NCI-H187 (cell line): ENCODE data around the gene ASPSCR1.

ENCODE experiments used
- DNase-seq, 2 experiments: peaks; one replicate each; lab custom pipeline; 2025; lab: John Stamatoyannopoulos, UW

ASPSCR1 gene

DNA sequence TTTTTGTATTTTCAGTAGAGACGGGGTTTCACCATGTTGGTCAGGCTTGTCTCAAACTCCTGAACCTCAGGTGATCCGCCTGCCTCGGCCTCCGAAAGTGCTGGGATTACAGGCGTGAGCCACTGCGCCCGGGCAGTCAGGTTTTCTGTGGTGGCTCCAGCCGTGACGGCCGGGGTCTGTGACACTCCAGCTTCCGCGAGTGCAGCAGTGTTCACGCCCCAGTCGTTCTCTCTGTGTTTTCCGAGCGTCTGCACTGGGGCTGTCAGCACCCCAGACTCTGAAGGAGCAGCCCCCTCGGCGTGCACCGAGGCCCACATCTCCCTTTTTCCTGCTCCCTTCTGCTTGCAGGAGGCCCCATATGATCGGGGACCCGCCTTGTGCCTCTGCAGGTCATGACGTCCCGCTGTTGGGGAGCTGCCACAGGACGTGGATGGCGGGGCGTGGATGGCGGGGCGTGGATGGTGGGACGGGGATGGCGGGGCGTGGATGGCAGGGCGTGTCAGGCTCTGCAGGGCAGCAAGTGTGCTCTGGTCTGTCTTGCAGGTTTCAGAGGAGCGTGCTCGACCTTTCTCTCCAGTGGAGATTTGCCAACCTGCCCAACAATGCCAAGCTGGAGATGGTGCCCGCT lies 5.7 kb downstream of the ASPSCR1 start:
- DNase-seq, result no peak

DNA sequence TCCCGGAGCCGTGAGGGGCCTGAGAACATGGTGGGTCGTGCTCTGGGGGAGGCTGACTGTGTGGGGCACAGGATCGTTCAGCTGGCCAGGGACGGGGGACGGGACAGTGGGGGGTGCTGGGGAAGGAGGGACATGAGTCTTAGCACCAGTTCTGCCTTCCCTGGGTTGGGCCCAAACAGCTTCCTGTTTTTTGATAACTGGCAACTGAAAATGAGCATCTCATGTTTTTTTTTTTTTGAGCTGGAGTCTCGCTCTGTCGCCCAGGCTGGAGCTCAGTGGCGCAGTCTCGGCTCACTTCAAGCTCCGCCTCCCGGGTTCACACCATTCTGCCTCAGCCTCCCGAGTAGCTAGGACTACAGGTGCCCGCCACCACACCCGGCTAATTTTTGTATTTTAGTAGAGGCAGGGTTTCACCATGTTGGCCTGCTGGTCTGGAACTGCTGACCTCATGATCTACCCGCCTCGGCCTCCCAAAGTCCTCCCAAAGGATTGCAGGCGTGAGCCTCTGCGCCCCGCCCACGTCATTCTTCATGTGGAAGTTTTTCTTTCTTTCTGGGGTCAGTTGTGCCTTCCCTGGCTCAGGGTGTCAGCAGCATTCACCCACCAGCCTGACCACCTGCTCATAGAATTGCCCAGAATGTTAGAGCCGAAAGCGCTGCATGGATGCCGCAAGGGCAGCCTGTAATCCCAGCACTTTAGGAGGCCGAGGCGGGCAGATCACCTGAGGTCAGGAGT lies 6.4 kb downstream of the ASPSCR1 start:
- no peak for DNase-seq

DNA sequence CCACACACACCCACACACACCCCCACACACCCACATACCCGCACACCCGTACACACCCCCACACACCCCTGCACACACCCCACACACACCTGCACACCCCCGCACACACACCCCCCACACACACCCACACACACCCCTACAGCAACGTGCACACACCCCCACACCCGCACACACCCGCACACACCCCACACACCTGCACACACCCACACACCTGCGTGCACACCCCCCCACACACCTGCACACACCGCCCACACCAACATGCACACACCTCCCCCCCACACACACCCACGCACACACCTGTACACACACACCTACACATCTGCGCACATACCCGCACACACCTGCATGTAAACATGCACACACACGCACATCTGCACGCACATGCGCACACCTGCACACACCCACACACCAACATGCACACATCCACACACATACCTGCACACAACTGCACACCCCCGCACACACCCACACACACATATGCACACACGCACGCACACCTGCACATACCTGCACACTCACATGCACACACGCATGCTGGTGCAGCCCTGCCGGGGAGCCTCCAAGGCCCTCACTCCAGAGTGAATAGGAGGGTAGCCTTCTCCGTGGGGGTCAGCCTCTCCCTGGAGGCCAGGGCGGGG lies 7.5 kb downstream of the ASPSCR1 start:
- DNase-seq, result no peak

DNA sequence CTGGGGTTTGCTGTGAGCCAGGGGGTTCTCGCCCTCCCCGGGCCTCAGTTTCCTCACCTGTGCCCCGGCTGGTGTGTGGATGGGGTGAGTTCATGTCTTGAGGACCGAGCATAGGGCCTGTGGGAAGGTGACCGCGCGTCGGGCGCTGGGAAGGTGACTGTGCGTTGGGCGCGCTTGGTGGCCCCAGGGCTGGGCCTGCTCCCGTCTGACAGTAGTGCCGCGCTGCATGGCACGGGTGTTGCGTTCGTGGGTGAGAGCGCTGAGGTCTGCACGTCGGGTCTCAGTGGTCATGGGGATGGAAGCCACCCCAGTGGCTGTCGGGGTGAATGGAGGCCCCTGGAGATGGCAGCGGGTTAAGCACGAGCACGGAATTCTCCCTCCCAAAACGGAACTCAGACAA lies 9.2 kb downstream of the ASPSCR1 start:
- DNase-seq, result no peak

DNA sequence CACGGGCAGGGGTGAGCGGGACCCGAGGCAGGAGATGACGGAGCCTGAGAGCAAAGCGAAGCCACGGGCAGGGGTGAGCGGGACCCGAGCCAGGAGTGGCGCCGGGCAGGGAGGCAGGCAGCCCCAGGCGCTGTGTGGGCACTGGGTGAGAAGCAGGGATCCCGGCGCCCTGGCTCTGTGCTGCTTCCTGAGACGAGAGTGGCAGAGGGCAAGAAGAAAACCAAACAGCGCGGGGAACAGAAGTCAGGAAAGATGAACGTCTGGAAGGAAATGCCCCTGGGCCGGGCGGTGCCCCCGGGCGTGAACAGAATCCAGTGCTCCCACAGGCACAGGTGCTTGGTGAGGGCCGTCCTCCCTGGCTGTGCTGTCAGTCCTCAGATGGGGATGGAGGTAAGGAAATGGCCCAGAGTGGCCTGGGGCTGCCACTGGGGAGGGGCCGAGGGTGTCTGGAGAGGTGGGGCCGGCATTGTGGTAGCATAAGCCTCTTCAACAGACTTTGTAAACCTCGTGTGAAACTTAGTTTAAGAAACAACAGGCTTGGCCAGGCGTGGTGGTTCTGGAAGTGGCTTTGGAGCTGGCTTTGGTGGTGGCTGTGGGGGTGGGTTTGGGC lies 9.8 kb downstream of the ASPSCR1 start:
- DNase-seq, result no peak

DNA sequence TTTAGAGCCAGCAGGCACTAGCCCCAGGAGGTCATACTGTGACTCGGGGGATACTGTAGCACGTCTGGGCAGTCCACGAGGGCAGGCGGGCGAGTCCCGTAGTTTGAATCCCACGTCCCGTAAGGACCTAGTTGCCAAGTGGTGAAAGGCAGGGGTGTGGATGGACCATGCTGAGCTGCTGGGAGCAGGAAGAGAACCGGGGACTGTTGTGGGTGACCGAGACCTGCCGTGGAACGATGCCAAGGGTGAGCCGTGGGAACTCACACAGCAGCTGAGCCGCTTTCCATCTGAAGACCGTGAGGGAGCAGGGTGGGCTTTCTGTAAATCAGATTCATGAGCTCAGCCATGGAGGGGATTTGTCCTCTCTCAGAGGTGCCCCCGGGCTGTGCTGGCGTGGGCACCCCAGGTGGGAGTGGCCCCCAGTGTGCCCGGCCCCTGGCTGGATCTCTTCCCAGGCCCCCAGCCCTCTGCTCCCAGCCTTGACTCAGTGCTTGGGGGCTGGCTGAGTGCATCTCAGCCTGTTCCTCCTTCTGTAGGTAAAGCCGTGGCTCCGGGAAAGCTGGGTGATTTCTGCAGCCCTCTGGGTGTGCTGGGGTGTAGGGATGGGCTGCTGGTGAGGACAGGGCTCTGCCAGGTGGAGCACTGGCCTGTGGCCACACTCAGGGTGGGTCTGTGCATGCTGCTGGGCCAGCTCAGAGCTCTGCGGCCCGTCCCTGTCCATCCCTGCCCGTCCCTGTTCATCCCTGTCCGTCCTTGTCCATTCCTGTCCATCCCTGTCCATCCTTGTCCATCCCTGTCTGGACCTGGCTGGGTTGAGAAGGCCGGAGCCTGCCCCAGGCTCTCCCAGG lies 13.6 kb downstream of the ASPSCR1 start:
- DNase-seq, result no peak

DNA sequence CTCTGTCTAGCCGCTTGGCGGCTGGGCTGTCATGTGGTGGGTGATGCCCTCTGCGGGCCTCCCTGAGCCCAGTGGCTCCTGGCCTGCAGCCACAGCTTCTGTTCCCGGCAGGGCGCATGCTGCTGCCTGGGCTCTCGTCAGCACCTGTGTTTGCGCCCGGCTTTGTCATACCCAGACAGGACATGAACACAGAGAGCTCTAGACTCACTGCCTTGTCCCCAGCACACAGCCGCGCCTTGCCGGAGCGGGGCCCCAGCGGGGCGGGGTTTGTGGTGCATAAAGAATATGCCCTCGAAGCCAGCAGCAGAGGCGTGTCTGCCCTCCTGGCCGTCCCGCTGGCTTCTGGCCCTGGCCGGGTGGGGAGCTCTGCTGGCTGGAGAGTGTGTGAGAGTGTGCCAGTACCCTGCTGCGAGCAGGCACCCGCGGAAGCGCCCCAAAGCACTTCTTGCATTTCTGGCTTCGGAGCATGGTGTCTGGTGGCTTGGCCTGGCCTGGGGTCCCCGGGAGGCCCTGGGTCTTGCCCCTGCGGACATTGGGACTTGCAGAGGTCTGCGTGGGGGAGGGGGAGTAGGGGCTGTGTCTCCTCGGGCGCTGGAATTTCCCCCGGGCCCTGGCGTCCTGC lies 14.4 kb downstream of the ASPSCR1 start:
- DNase-seq, result peak; percentile 21 to 30

DNA sequence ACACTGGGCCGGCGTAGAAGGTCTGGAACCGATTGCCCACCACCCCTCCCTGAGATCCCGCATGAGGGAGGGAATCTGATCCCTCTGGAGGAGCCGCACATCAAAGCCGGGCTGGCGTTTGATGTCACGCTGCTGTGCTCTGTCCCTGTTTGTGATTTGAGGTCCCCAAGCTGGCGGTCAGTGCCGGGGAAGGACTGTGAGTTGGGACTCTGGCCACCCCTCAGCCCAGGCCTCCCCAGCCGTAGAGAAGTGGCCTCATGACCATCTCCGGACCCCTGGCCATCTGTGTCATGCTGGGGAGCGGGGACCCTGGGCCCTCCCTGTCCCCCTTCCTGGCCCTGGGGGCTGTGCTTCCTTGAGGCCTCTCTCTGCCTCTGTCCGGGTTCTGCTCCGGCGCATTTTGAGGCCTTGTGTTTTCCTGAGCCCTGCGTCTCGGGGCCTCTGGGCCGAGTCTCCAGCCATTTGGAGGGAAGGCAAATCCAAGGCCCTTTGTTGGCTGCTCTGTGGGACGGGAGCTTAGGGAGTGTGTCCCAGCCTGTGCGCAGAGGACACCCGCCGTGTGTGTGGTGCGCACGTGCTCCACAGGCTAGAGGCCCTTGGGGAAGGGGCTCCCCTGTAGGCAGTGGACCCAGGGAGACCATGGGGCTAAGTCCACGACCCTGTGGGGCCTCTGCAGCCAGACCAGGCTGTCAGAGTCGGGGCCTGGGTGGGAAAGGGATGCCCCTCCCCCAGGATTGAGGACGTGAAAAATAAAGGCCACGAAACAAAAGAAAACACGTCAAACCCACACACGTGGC lies 15.1 kb downstream of the ASPSCR1 start:
- DNase-seq, result no peak

DNA sequence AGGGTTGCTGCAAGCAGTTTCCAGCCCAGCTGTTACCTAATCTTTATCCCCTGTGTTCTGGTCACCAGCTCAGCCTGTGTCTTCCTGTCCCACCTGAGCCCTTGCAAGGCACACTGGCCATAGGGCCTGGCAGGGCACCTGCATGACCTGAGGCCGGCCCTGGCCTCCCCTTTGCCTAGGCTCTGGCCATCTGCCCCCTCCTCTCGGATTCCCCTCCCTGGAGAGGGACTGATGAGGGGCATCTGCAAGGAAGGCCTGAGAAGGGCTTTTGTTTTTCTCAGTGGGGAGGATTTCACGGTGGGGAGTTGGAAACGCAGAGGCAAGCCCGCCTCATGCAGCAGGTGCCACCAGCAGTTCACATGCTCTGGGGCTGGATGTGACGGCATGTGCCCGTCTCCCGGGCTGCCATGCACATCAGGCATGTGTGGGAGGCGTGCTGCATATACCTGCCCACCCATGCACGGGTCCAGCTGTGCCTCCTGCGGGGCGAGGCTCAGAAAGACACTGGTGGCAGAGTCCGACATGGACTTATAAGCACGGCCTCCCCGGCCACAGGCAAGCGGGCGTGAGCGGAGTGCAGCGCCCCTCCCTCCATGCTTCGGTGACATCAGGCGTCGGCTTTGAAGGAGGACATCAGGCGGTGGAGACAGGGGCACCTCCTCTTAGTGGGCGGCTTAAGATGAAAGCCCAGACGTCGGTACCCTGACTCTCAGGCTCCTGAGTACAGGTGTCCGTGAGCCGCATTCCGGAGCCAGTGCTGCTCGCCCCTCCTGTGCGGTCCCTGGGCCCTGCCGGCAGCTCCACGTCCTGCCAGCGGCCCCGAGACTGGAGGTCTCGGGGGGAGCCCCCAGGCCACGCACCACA lies 16.5 kb downstream of the ASPSCR1 start:
- DNase-seq, result no peak

DNA sequence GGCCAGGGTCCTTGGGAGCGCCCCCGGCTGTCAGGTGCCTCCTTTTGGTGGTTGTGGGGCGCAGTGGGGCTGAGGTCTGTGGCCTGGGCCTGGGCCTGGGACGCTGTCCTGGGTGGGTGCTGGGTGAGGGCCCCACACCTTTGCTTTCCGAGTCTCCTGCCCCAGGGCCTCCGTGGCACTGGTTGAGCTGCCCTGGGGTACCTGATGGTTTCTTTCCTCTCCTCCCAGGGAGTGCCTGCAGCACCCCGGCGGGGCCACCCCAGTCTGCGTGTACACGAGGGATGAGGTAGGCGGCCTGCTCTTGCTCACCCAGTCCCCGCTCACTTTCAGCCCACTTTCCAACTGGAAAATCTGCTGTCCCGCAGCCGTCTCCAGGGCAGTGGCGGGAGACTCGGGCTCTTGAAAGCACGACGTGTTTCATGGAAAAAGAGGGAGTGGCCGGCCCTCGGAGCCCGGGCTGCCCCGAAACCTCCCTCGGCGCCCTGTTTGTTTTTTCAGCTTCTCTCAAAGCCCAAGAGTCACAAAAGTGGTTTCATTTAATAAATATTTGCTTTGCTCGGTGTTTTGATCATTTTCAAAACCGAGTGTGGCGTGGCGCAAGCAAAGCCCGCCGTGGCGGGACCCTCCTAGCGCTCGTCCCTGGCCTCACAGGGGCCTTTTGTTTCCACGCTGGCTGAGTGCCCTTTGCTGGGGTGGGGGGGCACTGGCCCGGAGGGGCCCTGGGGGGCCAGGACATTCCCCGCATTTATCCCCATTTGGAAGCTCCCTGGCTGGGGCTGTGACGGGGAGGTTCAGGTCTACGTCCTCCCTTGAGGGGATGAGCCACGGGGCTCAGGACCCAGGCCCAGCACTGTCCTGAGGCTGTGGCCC lies 17.4 kb downstream of the ASPSCR1 start:
- DNase-seq, result no peak

DNA sequence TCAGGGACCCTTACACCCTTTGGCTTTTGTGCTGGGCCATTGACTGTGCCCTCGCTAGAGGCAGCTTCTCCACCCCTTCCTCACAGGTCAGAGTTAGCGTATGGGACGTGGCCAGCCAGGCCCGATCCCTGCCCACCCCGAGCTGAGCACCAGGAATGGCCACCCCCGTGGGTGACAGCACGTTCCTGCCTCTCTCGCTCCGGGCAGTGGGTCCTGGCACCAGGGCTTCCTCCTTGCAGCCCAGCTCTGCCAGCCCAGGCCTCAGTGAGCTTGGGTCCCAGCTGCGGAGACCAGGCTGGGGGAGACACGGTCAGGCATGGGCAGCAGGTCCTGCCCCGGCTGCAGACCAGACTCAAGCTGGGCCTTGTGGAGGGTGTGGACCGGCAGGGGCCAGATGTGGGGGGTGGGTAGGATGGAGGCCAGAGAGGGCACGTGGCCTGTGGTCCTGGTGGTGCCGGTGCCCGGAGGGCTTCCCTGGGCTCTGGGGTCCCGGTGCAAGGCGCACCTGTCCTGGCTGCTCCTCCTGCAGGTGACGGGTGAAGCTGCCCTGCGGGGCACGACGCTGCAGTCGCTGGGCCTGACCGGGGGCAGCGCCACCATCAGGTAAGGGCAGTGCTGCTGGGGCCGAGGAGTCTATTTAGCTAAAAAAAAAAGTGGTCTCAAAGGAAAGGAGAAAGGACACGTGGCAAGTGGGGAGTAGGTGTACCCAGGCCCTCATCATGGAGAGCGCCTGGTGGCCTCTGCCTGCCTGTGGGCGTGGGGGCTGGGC lies 18.2 kb downstream of the ASPSCR1 start:
- no peak for DNase-seq

DNA sequence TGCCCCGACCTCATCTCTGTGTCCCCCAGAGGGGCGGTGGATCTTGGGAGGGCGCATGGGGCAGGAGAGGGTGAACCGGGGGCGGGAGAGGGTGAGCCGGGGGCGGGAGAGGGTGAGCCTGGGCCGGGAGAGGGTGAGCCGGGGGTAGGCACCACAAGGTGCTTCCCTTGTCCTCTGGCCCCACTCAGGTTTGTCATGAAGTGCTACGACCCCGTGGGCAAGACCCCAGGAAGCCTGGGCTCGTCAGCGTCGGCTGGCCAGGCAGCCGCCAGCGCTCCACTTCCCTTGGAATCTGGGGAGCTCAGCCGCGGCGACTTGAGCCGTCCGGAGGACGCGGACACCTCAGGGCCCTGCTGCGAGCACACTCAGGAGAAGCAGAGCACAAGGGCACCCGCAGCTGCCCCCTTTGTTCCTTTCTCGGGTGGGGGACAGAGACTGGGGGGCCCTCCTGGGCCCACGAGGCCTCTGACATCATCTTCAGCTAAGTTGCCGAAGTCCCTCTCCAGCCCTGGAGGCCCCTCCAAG lies 18.9 kb downstream of the ASPSCR1 start:
- DNase-seq, result no peak

DNA sequence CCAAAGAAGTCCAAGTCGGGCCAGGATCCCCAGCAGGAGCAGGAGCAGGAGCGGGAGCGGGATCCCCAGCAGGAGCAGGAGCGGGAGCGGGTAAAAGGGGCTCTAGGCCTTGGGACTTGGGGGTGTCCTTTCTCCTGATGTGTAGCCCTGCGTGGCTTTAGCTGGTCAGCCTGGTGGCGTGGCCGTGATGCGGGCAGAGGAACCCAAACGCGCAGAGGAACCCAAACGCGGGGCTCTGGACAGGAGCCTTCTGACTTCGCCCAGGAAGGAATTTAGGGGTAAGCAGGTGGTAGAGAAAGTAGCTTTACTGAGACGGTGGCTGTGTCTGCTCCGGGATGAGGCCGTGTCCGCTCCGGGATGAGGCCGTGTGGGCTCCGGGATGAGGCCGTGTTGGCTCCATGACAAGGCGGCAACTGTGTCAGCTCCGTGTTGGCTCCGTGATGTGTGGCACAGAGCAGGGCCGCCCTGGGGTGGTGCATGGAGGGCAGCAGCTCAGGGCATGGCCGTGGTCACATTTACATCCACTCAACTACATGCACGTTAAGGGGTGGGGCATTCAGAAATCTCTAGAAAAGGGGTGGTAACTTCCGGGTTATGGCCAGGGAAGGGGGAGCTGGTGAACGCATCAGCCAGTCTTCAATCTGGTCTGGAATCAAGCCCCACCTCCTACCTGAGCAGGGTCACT lies 19.5 kb downstream of the ASPSCR1 start:
- DNase-seq, result no peak

DNA sequence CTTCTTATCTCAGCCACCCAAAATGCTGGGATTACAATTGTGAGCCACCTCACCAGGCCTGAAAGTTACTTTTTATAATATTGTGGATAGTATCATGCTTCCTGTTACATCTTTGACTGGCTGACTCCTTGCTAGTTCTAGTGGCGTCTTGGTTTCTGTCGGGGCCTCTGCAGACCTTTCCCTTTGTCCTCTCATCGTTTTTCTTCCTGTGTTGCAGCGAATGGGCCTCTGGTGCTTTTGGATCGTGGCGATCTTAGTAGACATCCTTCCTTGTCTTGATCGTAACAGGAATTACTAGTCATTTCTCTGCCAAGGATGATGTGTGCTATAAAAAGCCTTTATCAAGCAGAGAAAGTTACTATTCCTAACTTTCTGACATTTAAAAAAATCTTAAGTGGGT lies 20.8 kb downstream of the ASPSCR1 start:
- no peak for DNase-seq

DNA sequence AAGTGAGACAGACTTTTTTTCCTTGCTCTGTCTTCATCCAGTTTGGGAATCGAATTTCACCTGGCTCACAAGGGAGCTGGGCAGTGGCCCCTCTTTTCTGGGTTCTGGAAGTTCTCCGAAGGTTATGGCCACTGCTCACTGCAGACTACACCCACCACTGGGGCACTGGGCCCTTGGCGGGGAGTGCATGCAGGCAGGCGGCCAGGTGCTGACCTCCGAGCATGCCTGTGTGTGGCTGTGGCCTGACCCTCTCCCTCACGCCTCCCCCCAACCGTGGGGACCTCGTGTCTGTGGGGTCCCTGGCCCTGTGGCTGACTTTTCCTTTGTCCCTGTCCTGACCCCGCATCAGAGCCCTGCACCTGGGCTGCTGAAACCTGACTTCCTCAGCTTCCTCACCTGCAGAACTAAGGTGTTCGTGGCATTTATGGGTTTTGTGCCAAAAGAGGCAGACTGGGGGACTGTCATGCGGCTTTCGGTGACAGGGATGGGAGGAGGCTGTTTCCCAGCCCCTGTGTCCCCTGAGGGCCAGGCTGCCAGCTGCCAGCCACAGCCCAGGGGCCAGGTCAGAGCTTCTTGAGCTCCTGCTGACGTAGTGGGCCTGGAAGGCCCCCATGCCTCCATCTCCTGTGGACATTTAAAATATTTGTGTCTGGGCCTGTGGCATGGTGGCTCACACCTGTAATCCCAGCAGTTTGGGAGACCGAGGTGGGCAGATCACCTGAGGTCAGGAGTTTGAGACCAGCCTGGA lies 21.4 kb downstream of the ASPSCR1 start:
- no peak for DNase-seq

DNA sequence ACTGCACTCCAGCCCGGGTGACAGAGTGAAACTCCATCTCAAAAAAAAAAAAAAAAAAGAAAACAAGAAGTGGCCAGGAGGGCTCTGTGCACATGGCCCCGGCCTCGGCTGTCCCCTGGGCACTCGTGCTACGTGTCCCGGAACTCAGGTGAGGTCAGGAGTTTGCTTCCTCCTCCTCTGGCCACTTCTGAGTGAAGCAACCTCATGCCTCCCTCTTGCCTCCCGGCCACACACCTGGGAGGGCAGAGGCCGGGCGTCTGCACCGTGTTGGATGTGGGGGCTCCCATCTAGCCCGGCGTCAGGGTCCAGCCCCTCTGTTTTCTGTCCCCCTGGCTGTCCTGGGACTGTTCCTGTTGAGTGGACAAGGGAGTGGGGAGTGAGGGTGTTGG lies 22.2 kb downstream of the ASPSCR1 start:
- DNase-seq, result no peak
